ENCODE data around the gene TTLL12. TPM values are rescaled to one million over a fixed set of nuclear protein-coding genes. Genes with fewer than 3 reads are reported as not detected.
"Not testable (repeated sequence)": the region's sequence is repeated elsewhere in the genome, so short reads cannot be mapped to it uniquely, and the experiment has no call there.

TTLL12 gene
- polyA plus RNA-seq, 3 donors: 19.7 to 32.3 (median 32.3) TPM

DNA sequence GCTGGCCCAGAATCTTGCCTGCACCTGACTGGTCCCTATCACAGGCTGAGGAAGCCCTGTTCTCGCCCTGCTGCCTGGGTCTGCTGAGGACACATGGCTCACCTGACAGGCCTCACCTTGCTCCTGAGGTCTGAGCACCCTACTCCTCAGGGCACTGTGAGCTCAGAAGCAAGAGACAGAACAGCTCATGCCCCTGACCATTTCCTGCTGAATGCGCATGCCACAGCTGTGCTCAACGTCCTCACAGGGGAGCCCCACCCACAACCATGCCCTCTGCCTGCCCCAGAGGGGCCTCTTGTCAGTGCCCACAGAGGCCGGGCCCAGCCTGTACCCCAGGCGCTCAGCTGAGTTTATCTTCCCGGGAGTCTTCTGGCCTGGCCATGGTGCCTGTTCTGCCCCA lies 38.4 kb downstream of the TTLL12 start:
- DNase-seq (ENCODE audit: extremely low read depth in 1 of 11, low read depth in 9 of 11, low spot score in 4 of 11): no peak

DNA sequence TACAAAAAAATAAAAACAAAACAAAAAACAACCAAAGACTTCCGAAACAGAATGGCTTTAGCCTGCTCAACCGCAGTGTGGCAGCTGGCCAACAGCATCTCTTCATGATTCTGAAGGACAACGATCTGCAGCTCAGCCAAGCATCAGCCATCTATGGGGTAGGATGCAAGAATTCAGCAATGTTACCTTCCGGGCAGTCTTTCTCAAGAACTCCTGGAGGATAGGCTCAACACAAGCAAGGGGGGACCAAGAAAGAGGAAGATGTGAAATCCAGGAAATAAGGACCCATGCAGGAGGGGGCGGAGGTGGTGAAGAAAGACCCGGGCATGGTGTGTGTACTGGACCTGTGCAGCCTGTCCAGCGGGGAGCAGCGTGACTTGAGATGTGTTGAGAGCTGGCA lies 39.1 kb downstream of the TTLL12 start:
- DNase-seq (ENCODE audit: extremely low read depth in 1 of 11, low read depth in 9 of 11, low spot score in 4 of 11): no peak

DNA sequence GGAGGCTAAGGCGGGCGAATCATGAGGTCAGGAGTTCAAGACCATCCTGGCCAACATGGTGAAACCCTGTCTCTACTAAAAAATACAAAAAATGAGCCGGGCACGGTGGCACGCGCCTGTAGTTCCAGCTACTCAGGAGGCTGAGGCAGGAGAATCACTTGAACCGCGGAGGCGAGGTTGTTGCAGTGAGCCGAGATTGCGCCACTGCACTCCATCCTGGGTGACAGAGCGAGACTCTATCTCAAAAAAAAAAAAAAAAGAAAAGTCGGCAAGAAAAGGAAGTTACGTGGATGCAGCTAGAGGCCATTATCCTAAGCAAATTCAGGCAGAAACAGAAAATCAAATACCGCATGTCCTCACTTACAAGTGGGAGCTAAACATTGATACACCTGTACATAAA lies 40.6 kb downstream of the TTLL12 start:
- DNase-seq (ENCODE audit: extremely low read depth in 1 of 11, low read depth in 9 of 11, low spot score in 4 of 11): not testable (repeated sequence)

DNA sequence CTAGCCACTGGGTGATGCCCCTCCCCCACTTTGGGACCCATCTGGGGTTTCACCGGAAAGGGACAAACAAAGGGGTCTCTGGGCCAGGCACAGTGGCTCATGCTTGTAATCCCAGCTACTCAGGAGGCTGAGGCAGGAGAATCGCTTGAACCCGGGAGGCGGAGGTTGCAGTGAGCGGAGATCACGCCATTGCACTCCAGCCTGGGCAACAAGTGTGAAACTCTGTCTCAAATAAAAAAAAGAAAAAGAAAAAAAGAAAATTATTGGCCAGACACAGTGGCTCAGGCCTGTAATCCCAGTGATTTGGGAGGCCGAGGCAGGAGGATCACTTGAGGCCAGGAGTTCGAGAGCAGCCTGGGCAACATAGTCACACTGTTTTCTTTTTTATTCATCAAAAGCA lies 41.6 kb downstream of the TTLL12 start:
- not testable (repeated sequence) for DNase-seq (ENCODE audit: extremely low read depth in 1 of 11, low read depth in 9 of 11, low spot score in 4 of 11)

DNA sequence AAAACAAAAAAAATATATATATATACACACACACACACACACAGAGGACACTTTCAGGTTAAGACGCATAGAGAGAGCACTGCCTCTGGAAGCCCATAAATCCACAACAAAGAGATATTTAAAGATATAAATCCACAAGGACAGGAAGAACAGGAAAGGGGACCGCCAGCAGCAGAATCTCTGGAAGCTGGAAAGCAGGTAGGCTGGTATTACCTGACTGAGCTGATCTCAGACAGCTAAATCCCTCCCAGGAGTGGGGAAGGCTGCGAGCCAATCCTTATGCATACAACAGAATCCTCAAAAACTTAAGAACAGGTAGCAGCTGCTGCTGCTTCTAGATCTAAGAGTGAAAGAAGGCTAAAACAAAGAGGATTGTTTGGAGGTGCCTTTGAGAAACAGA lies 42.0 kb downstream of the TTLL12 start:
- DNase-seq (ENCODE audit: extremely low read depth in 1 of 11, low read depth in 9 of 11, low spot score in 4 of 11): no peak

DNA sequence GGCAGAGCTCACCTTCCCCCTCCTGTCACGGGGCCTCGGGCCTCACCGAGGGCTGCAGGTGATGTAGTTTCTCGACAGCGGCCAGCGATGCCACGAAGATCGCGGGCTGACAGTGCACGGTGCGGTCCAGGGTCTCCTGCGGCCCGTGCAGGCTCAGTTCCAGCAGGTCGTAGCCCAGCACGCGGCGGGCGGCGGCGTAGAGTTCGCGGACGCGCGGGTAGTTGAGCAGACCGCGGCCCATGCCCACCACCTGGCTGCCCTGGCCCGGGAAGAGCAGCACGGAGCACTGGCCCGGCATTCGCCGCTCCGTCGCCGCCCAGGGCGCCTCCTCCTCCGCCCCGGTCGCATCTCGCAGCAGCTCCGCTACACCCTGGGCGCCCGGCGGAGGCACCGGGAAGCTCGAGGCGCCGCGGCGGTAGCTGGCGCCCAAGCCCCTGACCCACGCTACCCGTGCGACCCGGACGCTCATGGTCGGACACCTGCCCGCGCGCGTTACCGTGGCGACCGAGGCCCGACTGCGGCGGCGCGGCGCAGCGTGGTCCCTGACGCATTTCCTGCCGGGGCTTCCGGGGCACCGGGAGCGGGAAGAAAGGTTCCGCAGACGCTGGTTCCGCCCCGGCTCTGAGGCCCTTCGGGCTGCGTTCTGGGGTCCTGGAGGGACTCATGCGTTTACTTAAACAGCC lies 43.9 kb downstream of the TTLL12 start, which contains the start of gene MCAT:
Gene MCAT (minus strand): TSS at position 519 of the 683 bp plus-strand sequence. CDS start 50 bp downstream, at position 469.
- peak; percentile 59 to 80 (median 72) for DNase-seq (ENCODE audit: extremely low read depth in 1 of 11, low read depth in 9 of 11, low spot score in 4 of 11)

DNA sequence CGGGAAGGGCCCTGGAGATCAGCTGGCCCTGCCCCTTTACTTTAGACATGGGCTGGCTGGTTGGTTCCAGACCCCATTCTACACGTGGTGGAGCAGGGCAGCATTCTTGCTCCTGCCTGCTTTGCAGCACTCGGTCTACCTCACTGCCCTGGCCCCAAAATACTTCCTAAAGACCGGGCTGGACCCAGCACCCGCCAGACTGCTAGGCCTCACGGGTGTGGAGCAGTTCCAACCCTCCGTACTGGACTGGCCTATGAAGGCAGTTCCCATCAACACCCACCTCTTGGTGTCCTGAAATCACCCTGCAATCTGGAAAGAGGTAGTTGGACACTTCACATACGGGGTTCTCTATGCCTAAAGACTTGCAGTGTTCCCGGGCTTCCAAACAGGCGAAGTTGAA lies 50.1 kb downstream of the TTLL12 start:
- no peak for DNase-seq (ENCODE audit: extremely low read depth in 1 of 11, low read depth in 9 of 11, low spot score in 4 of 11)

DNA sequence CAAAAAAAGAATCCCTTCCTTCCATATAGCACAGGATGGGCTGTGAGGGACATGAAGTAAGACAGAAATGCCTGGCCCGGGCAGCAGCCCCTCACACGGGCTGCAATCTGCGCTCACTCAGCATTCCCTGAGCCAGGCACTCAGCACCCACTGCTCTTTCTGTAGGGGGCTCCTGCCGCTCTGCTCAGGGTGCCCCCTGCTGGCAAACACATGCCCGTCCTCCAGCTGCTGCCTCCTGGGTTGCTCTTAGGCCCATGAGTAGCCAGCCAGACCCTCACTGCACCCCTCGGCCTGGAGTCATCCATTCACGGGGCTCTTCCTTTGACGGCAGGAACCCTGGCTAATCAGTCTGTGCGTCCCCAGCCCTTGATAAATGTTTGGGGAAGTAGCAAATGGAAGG lies 50.7 kb downstream of the TTLL12 start:
- no peak for DNase-seq (ENCODE audit: extremely low read depth in 1 of 11, low read depth in 9 of 11, low spot score in 4 of 11)

DNA sequence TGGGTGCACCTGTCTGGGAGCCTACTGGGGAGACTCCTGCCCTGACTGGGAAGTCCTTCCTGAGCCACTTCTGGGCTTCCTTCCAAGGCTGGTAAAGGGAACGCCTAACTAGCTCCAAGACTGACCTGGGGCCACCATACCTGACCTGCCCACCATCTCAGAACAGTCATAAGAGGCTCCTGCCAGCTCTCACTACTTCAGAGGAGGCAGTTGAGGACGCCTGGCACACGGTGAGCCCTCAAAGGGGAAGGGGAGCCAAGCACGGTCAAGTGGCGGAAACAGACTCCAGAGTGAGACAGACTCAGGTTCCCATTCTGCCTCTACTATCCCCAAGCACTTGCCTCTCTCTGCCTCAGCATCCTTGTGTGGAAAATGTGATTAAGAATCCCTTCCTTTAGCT lies 51.4 kb downstream of the TTLL12 start:
- no peak for DNase-seq (ENCODE audit: extremely low read depth in 1 of 11, low read depth in 9 of 11, low spot score in 4 of 11)

DNA sequence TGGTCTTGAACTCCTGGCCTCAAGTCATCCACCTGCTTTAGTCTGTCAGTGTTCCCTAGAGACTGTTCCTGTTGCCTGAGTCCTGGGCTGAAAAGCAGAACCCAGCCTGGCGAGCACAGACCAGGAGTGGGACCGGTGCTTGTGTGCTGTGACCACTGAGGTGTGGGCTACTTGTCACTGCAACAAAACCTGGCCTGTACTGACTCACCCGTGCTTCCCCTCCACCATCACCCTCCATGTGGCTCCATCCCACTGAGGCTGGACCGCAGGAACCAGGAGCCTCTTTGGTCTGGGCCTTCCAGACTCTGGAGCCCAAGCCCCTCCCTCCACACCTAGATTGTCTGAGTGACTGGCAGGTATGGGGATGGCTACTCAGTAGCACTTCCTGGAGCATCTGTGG lies 52.4 kb downstream of the TTLL12 start:
- DNase-seq (ENCODE audit: extremely low read depth in 1 of 11, low read depth in 9 of 11, low spot score in 4 of 11): no peak

DNA sequence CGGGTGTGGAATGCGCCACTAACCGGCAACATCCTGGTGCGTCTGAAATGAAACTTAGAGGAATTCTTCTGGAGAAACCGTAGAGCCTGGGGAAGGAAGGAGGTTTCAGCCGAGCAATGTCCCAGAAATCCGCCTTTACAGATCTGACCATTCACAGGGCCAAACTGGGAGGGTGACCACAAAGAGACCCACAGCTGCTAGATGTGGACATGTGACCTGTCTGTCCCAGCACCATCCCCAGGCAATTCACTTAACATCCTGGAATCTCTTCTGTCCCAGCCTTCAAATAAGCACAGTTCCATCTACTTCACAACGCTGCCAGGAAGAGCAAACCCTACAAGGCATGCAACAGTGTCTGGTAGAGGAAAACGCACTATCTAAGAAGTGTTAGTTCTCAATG lies 53.5 kb downstream of the TTLL12 start:
- no peak for DNase-seq (ENCODE audit: extremely low read depth in 1 of 11, low read depth in 9 of 11, low spot score in 4 of 11)

DNA sequence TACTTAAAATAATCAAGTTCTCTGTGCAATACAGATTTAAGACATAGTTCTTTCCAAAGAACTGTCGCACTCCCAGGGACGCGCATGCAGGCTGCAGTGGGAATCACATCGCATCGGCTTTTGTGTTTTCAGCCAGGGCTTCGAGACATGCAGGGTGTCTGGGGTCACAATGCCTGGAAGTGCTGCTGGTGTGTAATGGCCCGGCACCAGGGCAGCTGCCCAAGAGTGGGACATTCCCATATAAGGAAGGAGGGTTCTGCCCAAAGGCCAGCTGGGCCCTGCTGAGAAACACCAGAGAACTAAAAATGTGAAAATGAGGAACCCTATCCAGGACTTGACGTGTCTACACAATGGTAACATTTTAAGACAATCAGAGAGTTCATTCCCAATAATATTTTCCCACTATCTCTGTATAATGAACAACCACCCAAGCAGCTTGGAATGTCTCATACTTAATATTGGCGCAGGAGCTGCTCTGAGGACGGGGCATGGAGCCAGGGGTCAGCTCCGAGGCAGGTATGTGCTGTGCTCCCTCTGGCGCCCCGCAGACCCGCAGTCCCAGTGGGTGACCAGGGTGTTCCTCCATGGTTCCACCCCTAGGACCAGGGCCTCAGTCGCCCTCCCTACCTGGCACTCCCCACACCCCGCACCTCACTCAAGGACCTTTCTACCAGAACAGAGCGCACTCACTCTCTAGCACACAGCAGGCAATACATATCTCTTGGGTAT lies 55.0 kb downstream of the TTLL12 start:
- no peak for DNase-seq (ENCODE audit: extremely low read depth in 1 of 11, low read depth in 9 of 11, low spot score in 4 of 11)

DNA sequence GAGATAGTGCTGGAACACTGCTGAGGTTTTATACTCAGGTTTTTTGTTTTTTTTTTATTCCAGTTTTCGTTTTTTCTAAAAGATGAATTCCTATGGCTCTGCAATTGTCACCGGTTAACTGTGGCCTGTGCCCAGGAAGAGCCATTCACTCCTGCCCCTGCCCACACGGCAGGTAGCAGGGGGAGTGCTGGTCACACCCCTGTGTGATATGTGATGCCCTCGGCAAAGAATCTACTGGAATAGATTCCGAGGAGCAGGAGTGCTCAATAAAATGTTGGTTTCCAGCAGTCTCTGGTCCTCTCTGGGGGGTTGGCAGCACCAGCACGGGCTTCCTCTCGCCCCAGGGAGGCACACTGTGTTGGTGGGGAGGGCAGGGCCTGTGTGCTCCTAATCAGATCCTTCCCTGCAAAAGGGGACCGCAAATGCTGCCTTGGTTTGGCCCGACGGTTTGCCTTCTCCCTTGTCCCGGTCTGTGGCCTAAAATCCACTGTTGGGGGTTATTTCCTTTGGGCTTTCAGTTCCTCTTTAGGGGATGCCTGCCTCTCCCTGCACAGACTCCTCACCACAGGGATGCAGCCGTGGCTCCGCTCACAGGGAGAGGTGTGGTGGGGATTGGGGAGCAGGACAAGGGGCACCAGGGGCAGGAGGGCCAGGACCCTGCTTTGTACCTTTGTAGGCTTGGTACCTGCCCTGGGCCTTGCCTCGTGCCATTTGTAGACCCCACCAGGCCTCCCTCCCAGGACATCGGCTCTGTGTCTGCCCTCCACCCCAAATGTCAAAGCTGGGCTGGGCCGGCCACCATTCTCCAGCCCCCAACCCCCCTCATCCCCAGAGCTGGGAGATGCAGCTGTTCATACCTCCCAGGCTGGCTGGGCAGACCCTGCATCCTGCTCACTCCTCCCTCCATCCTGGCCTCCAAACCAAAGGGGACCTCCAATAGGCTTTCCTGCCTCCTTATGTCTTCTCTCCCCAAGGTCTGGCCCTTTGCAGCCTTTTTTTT lies 57.2 kb downstream of the TTLL12 start:
- DNase-seq (ENCODE audit: extremely low read depth in 1 of 11, low read depth in 9 of 11, low spot score in 4 of 11): no peak

DNA sequence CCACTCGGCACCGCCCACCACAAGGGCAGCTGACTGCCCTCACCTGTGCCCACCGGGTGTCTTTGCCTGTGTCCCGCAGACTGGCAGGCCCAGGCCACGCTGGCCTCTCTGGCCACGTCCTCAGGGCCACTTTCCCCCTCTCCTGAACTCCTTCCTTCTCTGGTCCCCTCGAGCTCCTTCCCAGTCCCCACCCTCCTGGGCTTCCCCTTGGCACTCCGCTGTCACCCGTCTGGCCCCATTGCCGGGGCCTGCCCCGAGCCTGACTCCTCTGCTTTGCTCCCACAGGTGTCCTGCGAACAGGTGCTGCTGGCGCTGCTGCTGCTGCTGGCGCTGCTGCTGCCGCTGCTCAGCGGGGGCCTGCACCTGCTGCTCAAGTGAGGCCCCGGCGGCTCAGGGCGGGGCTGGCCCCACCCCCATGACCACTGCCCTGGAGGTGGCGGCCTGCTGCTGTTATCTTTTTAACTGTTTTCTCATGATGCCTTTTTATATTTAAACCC lies 58.0 kb downstream of the TTLL12 start:
- DNase-seq (ENCODE audit: extremely low read depth in 1 of 11, low read depth in 9 of 11, low spot score in 4 of 11): no peak

DNA sequence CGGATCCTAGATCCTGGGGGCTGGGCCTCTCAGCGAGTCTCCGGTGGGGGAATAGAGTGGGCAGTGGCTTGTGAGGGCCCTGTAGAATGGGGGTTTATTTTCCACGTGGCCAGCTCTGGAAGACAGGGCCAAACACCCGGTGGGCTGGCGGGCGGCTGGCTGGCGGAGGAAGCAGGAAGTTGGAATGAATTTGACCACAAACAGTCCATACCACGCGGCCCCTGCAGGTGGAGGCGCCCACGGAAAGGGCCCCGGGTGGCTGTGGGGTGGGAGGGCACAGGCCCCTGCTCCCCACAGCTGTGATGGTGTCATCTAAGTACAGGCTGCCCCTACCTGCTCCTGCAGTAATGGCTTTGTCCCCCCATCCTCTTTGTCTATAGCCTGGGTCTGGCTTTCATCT lies 58.8 kb downstream of the TTLL12 start:
- no peak for DNase-seq (ENCODE audit: extremely low read depth in 1 of 11, low read depth in 9 of 11, low spot score in 4 of 11)

DNA sequence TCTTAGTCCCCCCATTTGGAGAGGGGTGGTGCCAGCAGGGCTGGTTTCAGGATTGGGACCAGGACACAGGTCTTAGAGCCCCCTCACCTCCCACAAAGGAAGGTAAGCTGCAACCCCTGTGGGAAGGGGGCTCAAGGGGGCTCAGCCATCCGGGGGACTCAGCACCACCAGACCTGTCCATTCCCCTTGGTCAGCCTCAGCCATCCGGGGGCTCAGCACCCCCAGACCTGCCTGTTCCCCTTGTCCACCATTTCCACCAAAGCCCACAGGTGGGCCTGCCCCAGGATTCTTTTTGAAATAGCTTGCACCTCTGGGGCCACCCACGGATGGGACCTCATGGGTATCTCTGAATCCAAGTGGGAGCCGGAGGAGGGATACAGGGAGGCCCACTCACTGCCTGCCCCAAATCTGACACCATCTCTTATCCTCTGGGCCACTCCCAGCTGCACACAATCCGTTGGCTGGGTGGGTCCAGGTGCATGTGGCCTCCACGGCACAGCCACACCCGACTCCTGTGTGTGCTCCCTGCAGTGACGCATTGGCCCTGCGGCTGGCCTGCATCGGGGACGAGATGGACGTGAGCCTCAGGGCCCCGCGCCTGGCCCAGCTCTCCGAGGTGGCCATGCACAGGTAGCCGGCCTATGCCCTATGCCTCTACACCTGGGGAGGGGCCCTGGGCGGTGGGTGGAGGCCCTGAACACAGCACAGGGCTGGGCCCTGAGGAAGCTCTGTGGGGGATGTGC lies 59.6 kb downstream of the TTLL12 start:
- no peak for DNase-seq (ENCODE audit: extremely low read depth in 1 of 11, low read depth in 9 of 11, low spot score in 4 of 11)

DNA sequence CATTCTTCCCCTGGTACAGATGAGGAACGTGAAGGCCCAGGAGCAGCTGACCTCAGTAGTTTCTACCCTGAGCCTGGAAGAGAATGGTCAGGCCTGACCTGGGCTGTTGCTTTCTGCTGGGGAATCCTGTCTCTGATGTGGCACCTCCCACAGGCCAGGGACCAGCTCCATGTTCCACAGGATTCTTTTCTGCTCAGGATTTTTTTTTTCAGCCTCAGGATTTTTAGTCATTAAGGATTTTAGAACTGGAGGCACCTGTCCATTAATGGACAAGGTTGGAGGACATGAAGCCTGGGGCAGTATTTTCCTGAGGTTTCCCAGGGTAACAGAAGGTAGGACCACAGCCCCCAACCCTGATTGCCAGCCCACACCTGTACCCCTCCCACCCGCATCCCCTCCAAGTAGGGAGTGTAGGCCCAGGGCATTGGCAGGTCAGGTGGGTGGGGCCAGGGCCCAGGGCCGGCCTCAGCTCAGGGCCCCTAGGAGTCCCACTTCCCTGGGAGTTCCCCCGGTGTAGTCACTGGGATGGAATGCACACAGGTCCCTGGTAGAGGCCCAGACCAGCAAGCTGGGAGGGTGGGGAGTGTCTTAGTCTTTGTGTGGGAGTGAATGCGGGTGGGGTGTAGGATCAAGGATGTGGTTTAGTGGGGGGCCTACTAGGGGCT lies 60.3 kb downstream of the TTLL12 start:
- no peak for DNase-seq (ENCODE audit: extremely low read depth in 1 of 11, low read depth in 9 of 11, low spot score in 4 of 11)

DNA sequence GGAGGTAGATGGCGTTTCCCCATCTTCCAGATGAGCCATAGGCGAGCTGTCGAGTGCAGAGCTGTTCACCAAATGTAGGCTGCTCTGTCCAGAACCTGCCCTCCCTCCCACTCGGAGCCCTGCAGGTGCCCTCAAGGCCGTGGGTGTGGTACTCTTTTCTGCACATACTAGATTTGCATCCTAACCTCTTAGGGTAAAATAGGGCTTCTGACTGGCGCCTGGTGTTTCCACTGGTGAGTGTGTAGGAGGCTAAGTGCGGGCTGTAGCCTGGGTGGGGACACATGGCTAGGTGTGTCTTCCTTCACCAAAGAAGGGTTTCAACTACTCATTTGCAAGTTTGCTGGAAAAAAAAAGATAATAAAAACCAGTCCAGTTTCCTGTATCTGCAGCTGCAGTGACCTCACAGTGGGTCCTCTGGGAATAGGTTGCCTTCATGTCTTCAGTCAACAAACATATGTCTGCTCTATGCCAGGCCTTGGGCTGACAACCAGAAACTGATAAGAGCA lies 67.9 kb downstream of the TTLL12 start:
- no peak for DNase-seq (ENCODE audit: extremely low read depth in 1 of 11, low read depth in 9 of 11, low spot score in 4 of 11)
